Prostate gland (tissue), 2 donors: Measurements from ENCODE around the gene SBF2.

Experiments
- POLR2A ChIP-seq: fragments of 450-650 bp; IDR thresholded peaks from one replicate; pipeline ENCODE4 v1.6.1; 2016; ENCODE audit warnings: antibody characterized with exemption, mild to moderate bottlenecking
- TF ChIP-seq, protein P1 (sequence below), 4 experiments: fragments of 200-600 bp in 2 of 4; fragments of 450-650 bp in 2 of 4; sonication (generic) in 2 of 4; IDR thresholded peaks; 1 replicate in 3 of 4; 2 replicates in 1 of 4; pipeline ENCODE4 v1.5.1; 2016 to 2019; ENCODE audit warnings: antibody characterized with exemption in 4 of 4, mild to moderate bottlenecking in 2 of 4, moderate library complexity in 2 of 4

- TF ChIP-seq, protein P1, sequence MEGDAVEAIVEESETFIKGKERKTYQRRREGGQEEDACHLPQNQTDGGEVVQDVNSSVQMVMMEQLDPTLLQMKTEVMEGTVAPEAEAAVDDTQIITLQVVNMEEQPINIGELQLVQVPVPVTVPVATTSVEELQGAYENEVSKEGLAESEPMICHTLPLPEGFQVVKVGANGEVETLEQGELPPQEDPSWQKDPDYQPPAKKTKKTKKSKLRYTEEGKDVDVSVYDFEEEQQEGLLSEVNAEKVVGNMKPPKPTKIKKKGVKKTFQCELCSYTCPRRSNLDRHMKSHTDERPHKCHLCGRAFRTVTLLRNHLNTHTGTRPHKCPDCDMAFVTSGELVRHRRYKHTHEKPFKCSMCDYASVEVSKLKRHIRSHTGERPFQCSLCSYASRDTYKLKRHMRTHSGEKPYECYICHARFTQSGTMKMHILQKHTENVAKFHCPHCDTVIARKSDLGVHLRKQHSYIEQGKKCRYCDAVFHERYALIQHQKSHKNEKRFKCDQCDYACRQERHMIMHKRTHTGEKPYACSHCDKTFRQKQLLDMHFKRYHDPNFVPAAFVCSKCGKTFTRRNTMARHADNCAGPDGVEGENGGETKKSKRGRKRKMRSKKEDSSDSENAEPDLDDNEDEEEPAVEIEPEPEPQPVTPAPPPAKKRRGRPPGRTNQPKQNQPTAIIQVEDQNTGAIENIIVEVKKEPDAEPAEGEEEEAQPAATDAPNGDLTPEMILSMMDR (IDR thresholded peaks at IDR 0.05), result no peak
- no peak for TF ChIP-seq POLR2A
Observed at GRCh38 chr11:10263929-10264328, 30.1 kb downstream of the SBF2 start.
